HEK293 (cell line): ENCODE data around the gene OR7G2.

Experiments used
- KLF17 ChIP-seq: fragments of 450-650 bp; formaldehyde crosslinking; IDR thresholded peaks from 2 replicates; pipeline ENCODE4 v1.5.1; 2016; ENCODE audit warnings: missing biosample characterization, missing genetic modification characterization
- OSR2 ChIP-seq: fragments of 450-650 bp; formaldehyde crosslinking; IDR thresholded peaks from 2 replicates; pipeline ENCODE4 v1.5.1; 2016; ENCODE audit warnings: missing biosample characterization, missing genetic modification characterization
- PATZ1 ChIP-seq: fragments of 450-650 bp; formaldehyde crosslinking; IDR thresholded peaks from 2 replicates; pipeline ENCODE4 v1.5.1; 2016; ENCODE audit warnings: missing biosample characterization, missing genetic modification characterization
- PRDM10 ChIP-seq: fragments of 450-650 bp; formaldehyde crosslinking; IDR thresholded peaks from 2 replicates; pipeline ENCODE4 v1.5.1; 2016; ENCODE audit warnings: missing biosample characterization, missing genetic modification characterization
- REST ChIP-seq: fragments of 450-650 bp; formaldehyde crosslinking; IDR thresholded peaks from 2 replicates; pipeline ENCODE4 v1.5.1; 2016; ENCODE audit warnings: missing biosample characterization, missing genetic modification characterization
- SP2 ChIP-seq: fragments of 450-650 bp; formaldehyde crosslinking; IDR thresholded peaks from 2 replicates; pipeline ENCODE4 v1.5.1; 2016; ENCODE audit warnings: missing biosample characterization, missing genetic modification characterization
- SP7 ChIP-seq: fragments of 450-650 bp; formaldehyde crosslinking; IDR thresholded peaks from 2 replicates; pipeline ENCODE4 v1.5.1; 2016; ENCODE audit warnings: missing biosample characterization, missing genetic modification characterization
- YY1 ChIP-seq: fragments of 450-650 bp; formaldehyde crosslinking; IDR thresholded peaks from 2 replicates; pipeline ENCODE4 v1.5.1; 2018; ENCODE audit warnings: missing biosample characterization, missing genetic modification characterization
- YY2 ChIP-seq: fragments of 450-650 bp; formaldehyde crosslinking; IDR thresholded peaks from 2 replicates; pipeline ENCODE4 v1.5.1; 2016; ENCODE audit warnings: missing biosample characterization, missing genetic modification characterization
- ZBTB11 ChIP-seq: fragments of 450-650 bp; formaldehyde crosslinking; conservative IDR thresholded peaks from 2 replicates; pipeline ENCODE4 v1.5.1; 2016; ENCODE audit warnings: low read depth, missing biosample characterization, missing genetic modification characterization
- ZBTB17 ChIP-seq: fragments of 450-650 bp; formaldehyde crosslinking; IDR thresholded peaks from 2 replicates; pipeline ENCODE4 v1.5.1; 2016; ENCODE audit warnings: missing biosample characterization, missing genetic modification characterization
- ZBTB48 ChIP-seq: fragments of 450-650 bp; formaldehyde crosslinking; IDR thresholded peaks from 2 replicates; pipeline ENCODE4 v1.5.1; 2016; ENCODE audit warnings: missing biosample characterization, missing genetic modification characterization
- ZNF274 ChIP-seq, 2 experiments: fragments of 200-500 bp in 1 of 2; fragments of 450-650 bp in 1 of 2; sonication (Bioruptor generic) in 1 of 2; formaldehyde crosslinking in 1 of 2; IDR thresholded peaks; 2 replicates each; pipeline versions ENCODE4 v1.5.1 to v1.6.1; 2014 to 2016; ENCODE audit warnings: borderline replicate concordance in 1 of 2, inconsistent platforms in 1 of 2, low read length in 1 of 2, missing biosample characterization in 1 of 2, missing genetic modification characterization in 1 of 2
- ZNF324 ChIP-seq: fragments of 450-650 bp; formaldehyde crosslinking; IDR thresholded peaks from 2 replicates; pipeline ENCODE4 v1.5.1; 2016; ENCODE audit warnings: missing biosample characterization, missing genetic modification characterization
- ZNF626 ChIP-seq: fragments of 450-650 bp; sonication (Bioruptor Pico); formaldehyde crosslinking; IDR thresholded peaks from 2 replicates; pipeline ENCODE4 v1.5.1; 2018; ENCODE audit warnings: missing biosample characterization, missing genetic modification characterization, inconsistent platforms
- ZNF629 ChIP-seq: fragments of 450-650 bp; formaldehyde crosslinking; IDR thresholded peaks from 2 replicates; pipeline ENCODE4 v1.5.1; 2017; ENCODE audit warnings: missing biosample characterization, missing genetic modification characterization
- ZNF639 ChIP-seq: fragments of 450-650 bp; formaldehyde crosslinking; IDR thresholded peaks from 2 replicates; pipeline ENCODE4 v1.5.1; 2016; ENCODE audit warnings: missing biosample characterization, missing genetic modification characterization
- ZNF692 ChIP-seq: fragments of 450-650 bp; formaldehyde crosslinking; IDR thresholded peaks from 2 replicates; pipeline ENCODE4 v1.5.1; 2016; ENCODE audit warnings: missing biosample characterization, missing genetic modification characterization
- ZXDB ChIP-seq: fragments of 450-650 bp; formaldehyde crosslinking; IDR thresholded peaks from 2 replicates; pipeline ENCODE4 v1.5.1; 2016; ENCODE audit warnings: missing biosample characterization, missing genetic modification characterization

Gene OR7G2

GRCh38 chr19:9140159-9140874 is 33.0 kb upstream of the OR7G2 start, which contains the start of gene ZNF317 (continued):
- TF ChIP-seq REST (tag by site-specific recombination) = peak; percentile 25; the same call in 1 of the 2 replicates
- peak; percentile 66 for TF ChIP-seq ZXDB
- TF ChIP-seq PRDM10 = peak; percentile 97
- TF ChIP-seq KLF17 (tag by site-specific recombination) = 0 out of 2 replicates have a peak, but pooled peaks have one; percentile 36
- 0 out of 2 replicates have a peak, but pooled peaks have one; percentile 32 for TF ChIP-seq ZBTB11 (tag by site-specific recombination)
- peak; percentile 52; the same call in 1 of the 2 replicates for TF ChIP-seq SP7 (tag by site-specific recombination)
- no peak for TF ChIP-seq OSR2 (tag by site-specific recombination)
- peak; percentile 57; the same call in 1 of the 2 replicates for TF ChIP-seq ZBTB17
- peak; percentile 19; the same call in 1 of the 2 replicates for TF ChIP-seq ZNF692 (tag by site-specific recombination)
- TF ChIP-seq ZNF639 = no peak
- no peak for TF ChIP-seq ZNF274 (IDR thresholded peaks at IDR 0.05; ENCODE audit: low read length)
- no peak for TF ChIP-seq ZNF274 (tag by site-specific recombination; IDR thresholded peaks at IDR 0.05; ENCODE audit: borderline replicate concordance)
- TF ChIP-seq ZNF626 (tag by site-specific recombination) = no peak
- TF ChIP-seq ZNF629 (tag by site-specific recombination) = peak; percentile 25
- TF ChIP-seq YY2 (tag by site-specific recombination) = peak; percentile 81
- peak; percentile 51; the same call in 1 of the 2 replicates for TF ChIP-seq ZNF324 (tag by site-specific recombination)
- peak; percentile 75 for TF ChIP-seq ZBTB48 (tag by site-specific recombination)
- TF ChIP-seq YY1 (tag by site-specific recombination) = peak; percentile 83
- TF ChIP-seq PATZ1 (tag by site-specific recombination) = peak; percentile 28; the same call in 1 of the 2 replicates
- peak; percentile 33; the same call in 1 of the 2 replicates for TF ChIP-seq SP2
